ENCODE data around the gene C2orf69. TPM values are rescaled to one million over a fixed set of nuclear protein-coding genes. Genes with fewer than 3 reads are reported as not detected.

C2orf69 gene
- total RNA-seq, 1 experiment from 2014 or later: 21.1 TPM

Small RNAs within 50 kb of the gene (small RNA-seq; reads per million reads assigned to genes)
- gene AC108032.1 (not detected), gene RN7SL717P (not detected)

Other genes starting within 250 kb of the C2orf69 start
- gene FTCDNL1, start 60.1 kb upstream of the C2orf69 start, total RNA-seq (2014; rRNA removed; shearing (Covaris generic); ENCODE audit: low replicate concordance): 0.94 and 1.9 TPM in 2 replicates
- 7.5 and 10.5 TPM in 2 replicates for gene TYW5, start 44.2 kb downstream of the C2orf69 start, total RNA-seq (2014; rRNA removed; shearing (Covaris generic); ENCODE audit: low replicate concordance)
- 10.8 and 26.9 TPM in 2 replicates for gene MAIP1, start 44.3 kb downstream of the C2orf69 start, total RNA-seq (2014; rRNA removed; shearing (Covaris generic); ENCODE audit: low replicate concordance)